GM18508 (cell line): Measurements from ENCODE around the gene TNFRSF12A.
"Not testable (repeated sequence)": the region's sequence is repeated elsewhere in the genome, so short reads cannot be mapped to it uniquely, and the experiment has no call there.

ENCODE experiments used
- ATAC-seq: cut with Tn5 transposase; IDR thresholded peaks from one replicate; pipeline ENCODE4 v1.9.1; 2021; ENCODE audit warnings: moderate number of reproducible peaks; ENCODE audit not compliant: insufficient read depth, unreplicated experiment

TNFRSF12A gene

GRCh38 chr16:3059723-3060242 lies 39.6 kb downstream of the TNFRSF12A start:
- ATAC-seq, result no peak

DNA sequence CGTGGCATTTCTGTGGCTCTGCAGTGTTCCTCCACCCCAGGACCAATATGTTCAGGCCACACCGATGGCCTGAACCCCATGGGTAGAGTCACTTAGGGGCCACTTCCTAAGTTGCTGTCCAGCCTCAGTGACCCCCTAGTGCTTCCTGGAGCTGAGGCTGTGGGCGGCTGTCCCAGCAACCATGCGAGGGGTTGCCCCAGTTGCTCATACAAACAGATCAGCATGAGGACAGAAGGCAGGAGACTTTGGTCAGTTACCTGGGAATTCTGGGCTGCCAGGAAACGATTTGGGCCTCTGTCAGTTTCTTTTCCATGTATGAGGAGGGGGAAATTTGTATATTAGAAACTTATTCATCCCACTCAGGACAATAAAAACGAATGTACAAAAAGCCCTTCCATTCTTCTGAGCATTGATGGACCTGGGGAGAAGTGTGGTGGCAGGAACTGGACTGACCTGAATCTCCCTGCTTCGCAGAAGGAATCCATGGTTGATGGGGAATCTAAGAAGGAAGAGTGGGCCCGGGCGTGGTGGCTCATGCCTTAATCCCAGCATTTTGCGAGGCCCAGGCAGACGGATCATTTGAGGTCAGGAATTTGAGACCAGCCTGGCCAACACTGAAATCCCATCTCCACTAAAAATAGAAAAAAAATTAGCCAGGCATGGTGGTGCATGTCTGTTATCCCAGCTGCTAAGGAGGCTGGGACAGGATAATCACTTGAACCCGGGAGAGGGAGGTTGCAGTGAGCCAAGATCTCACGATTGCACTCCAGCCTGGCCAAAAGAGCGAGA lies 40.4 kb downstream of the TNFRSF12A start:
- ATAC-seq, result no peak

DNA sequence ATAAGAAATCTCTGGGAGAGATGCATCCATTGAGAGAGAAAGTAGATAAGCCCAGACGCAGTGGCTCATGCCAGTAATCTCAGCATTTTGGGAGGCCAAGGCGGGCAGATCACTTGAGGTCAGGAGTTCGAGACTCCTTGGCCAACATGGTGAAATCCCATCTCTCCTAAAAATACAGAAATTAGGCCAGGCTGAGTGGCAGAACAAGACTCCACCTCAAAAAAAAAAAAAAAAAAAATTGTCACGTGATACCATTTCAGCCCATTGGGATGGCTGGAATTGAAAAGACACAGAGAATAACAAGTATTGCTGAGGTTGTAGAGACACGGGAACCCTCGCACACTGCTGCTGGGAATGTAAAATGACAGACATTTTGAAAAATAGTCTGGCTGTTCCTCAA lies 42.4 kb downstream of the TNFRSF12A start:
- ATAC-seq, result no peak

GRCh38 chr16:3063625-3064386 lies 43.6 kb downstream of the TNFRSF12A start:
- ATAC-seq, result no peak

- no peak for ATAC-seq
These were observed 45.0 kb downstream of the TNFRSF12A start, which contains the start of gene IL32 for GRCh38 chr16:3065069-3065741. Gene IL32, plus strand, starts transcription at chr16:3065640. Its CDS starts 172 bp downstream, at chr16:3065812.

GRCh38 chr16:3065742-3066439 lies 45.7 kb downstream of the TNFRSF12A start:
- ATAC-seq, result no peak

DNA sequence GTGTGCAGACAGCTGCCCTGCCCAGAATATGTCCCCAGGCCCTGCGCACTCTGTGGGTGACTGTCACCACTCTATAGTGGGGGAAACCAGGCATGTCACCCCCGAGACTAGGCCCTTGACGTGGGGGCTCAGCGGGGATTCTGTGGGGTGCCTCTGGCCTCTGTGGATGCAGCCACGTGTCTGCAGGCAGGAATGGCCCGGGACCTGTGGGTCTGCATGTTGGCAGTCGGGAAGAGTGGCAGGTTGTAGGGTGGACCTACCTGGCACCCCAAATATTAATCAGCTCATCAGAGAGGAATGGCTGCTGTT lies 46.2 kb downstream of the TNFRSF12A start:
- ATAC-seq, result no peak

DNA sequence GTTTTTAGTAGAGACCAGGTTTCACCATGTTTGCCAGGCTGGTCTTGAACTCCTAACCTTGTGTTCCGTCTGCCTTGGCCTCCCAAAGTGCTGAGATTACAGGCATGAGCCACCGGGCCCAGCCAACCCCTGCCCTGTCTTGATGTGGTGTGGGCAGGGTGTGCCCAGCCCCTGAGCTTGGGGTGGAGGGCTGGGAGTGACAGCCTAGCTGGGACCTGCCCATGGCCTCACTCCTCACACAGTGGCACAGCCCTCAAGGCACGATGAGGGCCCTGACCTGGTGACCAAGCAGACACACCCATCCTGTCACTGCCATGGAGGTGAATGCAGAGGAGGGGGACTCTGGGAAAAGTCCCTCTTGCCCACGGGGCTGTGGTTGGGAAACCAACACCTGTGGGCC lies 48.3 kb downstream of the TNFRSF12A start:
- ATAC-seq, result no peak

- ATAC-seq, result not testable (repeated sequence)
These were observed 49.0 kb downstream of the TNFRSF12A start for GRCh38 chr16:3069146-3069545.

GRCh38 chr16:3070608-3071111 lies 50.5 kb downstream of the TNFRSF12A start:
- ATAC-seq, result no peak

DNA sequence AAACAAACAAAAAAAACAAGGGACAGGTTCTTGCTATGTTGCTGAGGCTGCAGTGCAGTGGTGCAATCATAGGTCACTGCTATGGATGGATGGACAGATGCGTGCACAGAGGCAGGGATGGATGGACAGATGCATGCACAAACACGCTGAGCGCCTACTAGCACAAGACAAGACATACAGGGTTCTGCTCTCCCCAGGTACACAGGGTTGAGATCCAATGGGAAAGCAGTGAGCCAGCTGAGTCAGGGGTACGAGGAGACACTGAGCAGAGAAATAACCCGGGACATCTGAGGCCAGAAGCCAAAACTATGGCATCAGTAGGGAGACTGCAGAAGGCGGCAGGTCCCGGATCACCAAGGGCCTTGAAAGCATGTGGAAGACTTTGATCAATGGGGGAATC lies 51.5 kb downstream of the TNFRSF12A start:
- ATAC-seq, result no peak
